Ovary (tissue), 3 donors: ENCODE data around the gene PGM5.
"Not testable (repeated sequence)": the region's sequence is repeated elsewhere in the genome, so short reads cannot be mapped to it uniquely, and the experiment has no call there.

Experiments used
- CTCF ChIP-seq, 3 donors: fragments of 450-650 bp in 2 of 3; fragments of 200-600 bp in 1 of 3; IDR thresholded peaks; one replicate each; pipeline versions ENCODE4 v1.5.1 to v1.8.0; 2016 to 2022; ENCODE audit warnings: antibody characterized with exemption in 3 of 3, mild to moderate bottlenecking in 1 of 3
- POLR2A ChIP-seq: fragments of 450-650 bp; IDR thresholded peaks from one replicate; pipeline ENCODE4 v1.6.1; 2017; ENCODE audit warnings: antibody characterized with exemption, mild to moderate bottlenecking, moderate library complexity
- donor health status: DM: no; HTN: no; CAD: no.

- not testable (repeated sequence) for TF ChIP-seq CTCF (IDR thresholded peaks at IDR 0.05); POLR2A
These were observed 45.2 kb upstream of the PGM5 start for GRCh38 chr9:68311208-68311607.
